ENCODE measurements around the gene KIR2DL3. TPM values are rescaled to one million over a fixed set of nuclear protein-coding genes. Genes with fewer than 3 reads are reported as not detected.
"Not testable (repeated sequence)": the region's sequence is repeated elsewhere in the genome, so short reads cannot be mapped to it uniquely, and the experiment has no call there.

The KIR2DL3 gene
- total RNA-seq, 2 donors from 2014 or later: not detected

DNA sequence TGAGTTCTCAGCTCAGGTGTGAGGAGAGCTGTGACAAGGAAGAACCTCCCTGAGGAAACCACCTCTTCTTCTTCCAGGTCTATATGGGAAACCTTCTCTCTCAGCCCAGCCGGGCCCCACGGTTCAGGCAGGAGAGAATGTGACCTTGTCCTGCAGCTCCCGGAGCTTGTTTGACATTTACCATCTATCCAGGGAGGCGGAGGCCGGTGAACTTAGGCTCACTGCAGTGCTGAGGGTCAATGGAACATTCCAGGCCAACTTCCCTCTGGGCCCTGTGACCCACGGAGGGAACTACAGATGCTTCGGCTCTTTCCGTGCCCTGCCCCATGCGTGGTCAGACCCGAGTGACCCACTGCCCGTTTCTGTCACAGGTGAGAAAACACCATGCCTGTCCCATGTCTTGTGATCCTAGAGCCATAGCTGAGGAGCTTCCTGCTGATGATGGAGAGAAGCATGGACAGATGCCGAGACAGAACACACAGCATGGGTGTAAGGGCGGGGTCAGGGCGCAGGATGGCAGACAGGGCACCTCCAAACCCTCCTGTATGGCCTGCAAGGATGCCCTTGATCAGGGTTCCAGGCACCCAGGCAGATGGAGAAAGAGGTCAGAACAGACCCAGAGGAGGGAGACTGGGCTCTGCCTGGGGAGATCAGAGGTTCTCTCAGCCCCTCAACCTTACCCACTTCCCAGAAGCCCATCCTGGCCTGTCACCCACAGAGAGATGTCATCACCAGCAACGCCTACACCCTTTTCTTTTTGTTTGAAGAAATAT is 8.7 kb upstream of the KIR2DL3 start:
- DNase-seq (ENCODE audit: low spot score): no peak
- Histone ChIP-seq H3K36me3 (no peaks in the 10 kb centered on the region), H3K9me3 (no peaks in the 10 kb centered on the region), H3K4me3 (no peak overlapping the region), H3K4me1 (replicated peaks) (no peaks in the 10 kb centered on the region), H3K27me3 (replicated peaks; ENCODE audit: insufficient read depth) (no peaks in the 10 kb centered on the region), H3K27ac (no peak overlapping the region)
- TF ChIP-seq POLR2AphosphoS5 (IDR thresholded peaks at IDR 0.05) (no peak), POLR2A (IDR thresholded peaks at IDR 0.05) (no peak), CTCF (IDR thresholded peaks at IDR 0.05) (no peak)
- 72% methylated on average over 15 of the region's 15 CpGs for WGBS
- intact Hi-C loops (cut with DNase I): no loop called here

DNA sequence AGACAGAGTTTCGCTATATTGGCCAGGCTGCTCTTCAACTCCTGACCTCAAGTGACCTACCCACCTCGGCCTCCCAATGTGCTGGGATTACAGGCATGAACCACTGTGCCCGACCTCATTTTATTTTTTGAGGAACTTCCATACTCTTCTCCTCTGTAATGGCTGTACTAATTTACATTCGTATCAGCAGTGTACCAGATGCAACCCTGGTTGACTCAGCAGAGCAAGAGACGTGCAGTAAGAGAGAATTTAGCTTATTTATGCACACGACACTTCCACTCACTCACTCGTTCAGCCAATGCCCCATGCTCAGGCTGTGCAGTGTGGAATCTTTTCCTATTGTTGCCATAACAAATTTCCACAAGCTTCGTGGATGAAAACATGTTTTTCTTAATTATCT is 7.1 kb upstream of the KIR2DL3 start:
- WGBS: 65% methylated on average over 8 of the region's 8 CpGs
- H3K9me3 ChIP-seq: no peaks in the 10 kb centered on the region
- intact Hi-C loops (cut with DNase I): no loop called here

GRCh38 chr19:54738715-54739114 is 402 bp downstream of the KIR2DL3 start:
- no peaks in the 10 kb centered on the region for H3K4me1 ChIP-seq (replicated peaks)
- H3K4me3 ChIP-seq: no peak overlapping the region
- no peak for DNase-seq (ENCODE audit: low spot score)
- H3K36me3 ChIP-seq: no peaks in the 10 kb centered on the region
- TF ChIP-seq POLR2AphosphoS5 (IDR thresholded peaks at IDR 0.05): no peak
- no peak for TF ChIP-seq POLR2A (IDR thresholded peaks at IDR 0.05)
- no peak for TF ChIP-seq CTCF (IDR thresholded peaks at IDR 0.05)
- no peaks in the 10 kb centered on the region for H3K9me3 ChIP-seq
- WGBS: 72% methylated on average over 1 of the region's 1 CpG
- intact Hi-C loops (cut with DNase I): loop anchor here (2.0 kb wide), 1 partner anchor 56 kb away; no protein-coding TSS in a partner anchor
- H3K27ac ChIP-seq: no peak overlapping the region
- no peaks in the 10 kb centered on the region for H3K27me3 ChIP-seq (replicated peaks; ENCODE audit: insufficient read depth)

More for the DNA sequence above, 7.1 kb upstream of the KIR2DL3 start:
- TF ChIP-seq POLR2AphosphoS5 (IDR thresholded peaks at IDR 0.05): no peak
- no peak for TF ChIP-seq CTCF (IDR thresholded peaks at IDR 0.05)
- TF ChIP-seq POLR2A (IDR thresholded peaks at IDR 0.05): no peak
- H3K4me1 ChIP-seq (replicated peaks): no peaks in the 10 kb centered on the region
- no peak overlapping the region for H3K27ac ChIP-seq
- no peak overlapping the region for H3K4me3 ChIP-seq
- H3K36me3 ChIP-seq: no peaks in the 10 kb centered on the region
- DNase-seq (ENCODE audit: low spot score): no peak
- H3K27me3 ChIP-seq (replicated peaks; ENCODE audit: insufficient read depth): no peaks in the 10 kb centered on the region

- Histone ChIP-seq H3K27me3 (replicated peaks; ENCODE audit: insufficient read depth) (no peaks in the 10 kb centered on the region), H3K36me3 (no peaks in the 10 kb centered on the region), H3K27ac (no peak overlapping the region), H3K4me1 (replicated peaks) (no peaks in the 10 kb centered on the region), H3K9me3 (no peaks in the 10 kb centered on the region), H3K4me3 (no peak overlapping the region)
- WGBS: 87% methylated on average over 13 of the region's 13 CpGs
- intact Hi-C loops (cut with DNase I): loop anchor here (2.0 kb wide), 1 partner anchor 57 kb away; no protein-coding TSS in a partner anchor
- TF ChIP-seq POLR2AphosphoS5 (IDR thresholded peaks at IDR 0.05) (no peak), CTCF (IDR thresholded peaks at IDR 0.05) (no peak)
- no peak for DNase-seq (ENCODE audit: low spot score)
These were observed 1.5 kb downstream of the KIR2DL3 start for GRCh38 chr19:54739587-54740497.

- DNase-seq (ENCODE audit: low spot score); intact Hi-C loops (cut with DNase I); H3K4me3 ChIP-seq; H3K4me1 ChIP-seq (replicated peaks); H3K27me3 ChIP-seq (replicated peaks; ENCODE audit: insufficient read depth); H3K9me3 ChIP-seq; H3K36me3 ChIP-seq; H3K27ac ChIP-seq: not testable (repeated sequence)
- 62% methylated on average over 5 of the region's 5 CpGs for WGBS
These were observed 3.6 kb downstream of the KIR2DL3 start for GRCh38 chr19:54741950-54742349.

GRCh38 chr19:54744080-54744479 is 5.8 kb downstream of the KIR2DL3 start:
- H3K4me1 ChIP-seq (replicated peaks); H3K27ac ChIP-seq; H3K9me3 ChIP-seq; DNase-seq (ENCODE audit: low spot score); H3K27me3 ChIP-seq (replicated peaks; ENCODE audit: insufficient read depth); intact Hi-C loops (cut with DNase I); H3K36me3 ChIP-seq; H3K4me3 ChIP-seq: not testable (repeated sequence)
- whole genome bisulfite sequencing: 74% methylated on average over 5 of the region's 5 CpGs

GRCh38 chr19:54747614-54748322 is 9.5 kb downstream of the KIR2DL3 start:
- H3K27me3 ChIP-seq (replicated peaks; ENCODE audit: insufficient read depth); H3K4me1 ChIP-seq (replicated peaks); intact Hi-C loops (cut with DNase I); H3K36me3 ChIP-seq; H3K27ac ChIP-seq; H3K9me3 ChIP-seq; DNase-seq (ENCODE audit: low spot score); H3K4me3 ChIP-seq: not testable (repeated sequence)
- 68% methylated on average over 9 of the region's 9 CpGs for WGBS
